ENCODE results near the gene LIFR. TPM values are rescaled to one million over a fixed set of nuclear protein-coding genes. Genes with fewer than 3 reads are reported as not detected.

The LIFR gene
- total RNA-seq, 1 experiment from 2014 or later: 91.3 TPM

- CTCF ChIA-PET: interaction anchor here (0.6 kb wide), 1 partner anchor 15 kb away, joined by 7 read pairs; no protein-coding TSS in a partner anchor
- DNase-seq (ENCODE audit: low read depth, low spot score) (no peak), ATAC-seq (peak; percentile 9; the same call in 1 of the 2 replicates)
- Histone ChIP-seq H3K27me3 (ENCODE audit: control insufficient read depth, insufficient read depth, low read length) (no peaks in the 10 kb centered on the region), H3K36me3 (ENCODE audit: control insufficient read depth, insufficient read depth, low read length) (no peaks in the 10 kb centered on the region), H3K4me3 (ENCODE audit: low read depth in 2 of 2, low read length in 2 of 2) (0 out of 4 replicates have a peak overlapping the region, but pooled peaks of 1 of the 2 experiments have one; percentile 1), H3K27ac (ENCODE audit: low read length) (peak overlapping the region; percentile 54; the same call in 1 of the 2 replicates), H3K9me3 (ENCODE audit: control insufficient read depth, insufficient read depth, low read depth, low read length) (no peaks in the 10 kb centered on the region), H3K4me1 (ENCODE audit: control insufficient read depth, insufficient read depth, low read length) (peaks cover 50% of the 10 kb centered on the region)
- BruUV-seq (replicated peaks): no TSS peak
- POLR2A ChIA-PET: no interaction called here
- in situ Hi-C loops (cut with HindIII; ENCODE audit: low pct_unique_long_range_greater_than_20kb, low sequenced_read_pairs) (no loop called here), intact Hi-C loops (cut with micrococcal nuclease; ENCODE audit: unreplicated experiment) (no loop called here)
- TF ChIP-seq POLR2AphosphoS5 (IDR thresholded peaks at IDR 0.05; ENCODE audit: low read depth, low read length) (no peak), TCF7L2 (IDR thresholded peaks at IDR 0.05; ENCODE audit: low read depth, low read length) (peak; percentile 3; the same call in 1 of the 2 replicates)
These were observed 38.8 kb upstream of the LIFR start for GRCh38 chr5:38595132-38595745.

DNA sequence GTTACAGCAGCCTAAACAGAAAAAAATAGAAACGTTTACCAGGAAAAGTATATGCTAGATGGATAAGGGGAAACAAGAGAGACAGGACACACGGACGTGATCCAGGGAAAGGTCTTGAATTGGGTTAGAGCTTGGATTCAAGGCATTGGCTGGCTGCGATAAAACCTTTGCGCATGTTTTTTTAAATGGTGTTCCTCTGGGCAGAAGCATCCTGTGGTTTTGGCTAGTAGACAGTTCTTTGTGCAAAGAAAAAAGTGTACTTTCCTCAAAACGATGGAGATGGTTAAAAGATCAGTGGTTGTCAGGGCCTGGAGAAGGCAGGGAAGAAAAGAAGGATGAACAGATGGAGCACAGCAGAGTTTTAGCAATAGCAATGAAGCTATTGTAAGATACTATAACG is 37.5 kb upstream of the LIFR start:
- CTCF ChIA-PET: interaction anchor here (0.5 kb wide), 1 partner anchor 235 kb away, joined by 3 read pairs; no protein-coding TSS in a partner anchor
- Histone ChIP-seq H3K4me1 (ENCODE audit: control insufficient read depth, insufficient read depth, low read length) (peaks cover 40% of the 10 kb centered on the region), H3K36me3 (ENCODE audit: control insufficient read depth, insufficient read depth, low read length) (no peaks in the 10 kb centered on the region), H3K27me3 (ENCODE audit: control insufficient read depth, insufficient read depth, low read length) (no peaks in the 10 kb centered on the region), H3K9me3 (ENCODE audit: control insufficient read depth, insufficient read depth, low read depth, low read length) (no peaks in the 10 kb centered on the region), H3K4me3 (ENCODE audit: low read depth in 2 of 2, low read length in 2 of 2) (no peak overlapping the region), H3K27ac (ENCODE audit: low read length) (no peak overlapping the region)
- intact Hi-C loops (cut with micrococcal nuclease; ENCODE audit: unreplicated experiment): no loop called here
- DNase-seq (ENCODE audit: low read depth, low spot score) (no peak), ATAC-seq (no peak)
- in situ Hi-C loops (cut with HindIII; ENCODE audit: low pct_unique_long_range_greater_than_20kb, low sequenced_read_pairs): no loop called here
- POLR2A ChIA-PET: no interaction called here
- BruUV-seq (replicated peaks): no TSS peak
- TF ChIP-seq SIN3A (IDR thresholded peaks at IDR 0.05; ENCODE audit: borderline replicate concordance, insufficient read depth, low read depth, low read length): no peak
- TF ChIP-seq TCF7L2 (IDR thresholded peaks at IDR 0.05; ENCODE audit: low read depth, low read length): no peak
- no peak for TF ChIP-seq POLR2AphosphoS5 (IDR thresholded peaks at IDR 0.05; ENCODE audit: low read depth, low read length)
- TF ChIP-seq REST (IDR thresholded peaks at IDR 0.05; ENCODE audit: insufficient read depth in 1 of 2, low read depth in 2 of 2, low read length in 1 of 2): no peak
- TF ChIP-seq, protein P1, sequence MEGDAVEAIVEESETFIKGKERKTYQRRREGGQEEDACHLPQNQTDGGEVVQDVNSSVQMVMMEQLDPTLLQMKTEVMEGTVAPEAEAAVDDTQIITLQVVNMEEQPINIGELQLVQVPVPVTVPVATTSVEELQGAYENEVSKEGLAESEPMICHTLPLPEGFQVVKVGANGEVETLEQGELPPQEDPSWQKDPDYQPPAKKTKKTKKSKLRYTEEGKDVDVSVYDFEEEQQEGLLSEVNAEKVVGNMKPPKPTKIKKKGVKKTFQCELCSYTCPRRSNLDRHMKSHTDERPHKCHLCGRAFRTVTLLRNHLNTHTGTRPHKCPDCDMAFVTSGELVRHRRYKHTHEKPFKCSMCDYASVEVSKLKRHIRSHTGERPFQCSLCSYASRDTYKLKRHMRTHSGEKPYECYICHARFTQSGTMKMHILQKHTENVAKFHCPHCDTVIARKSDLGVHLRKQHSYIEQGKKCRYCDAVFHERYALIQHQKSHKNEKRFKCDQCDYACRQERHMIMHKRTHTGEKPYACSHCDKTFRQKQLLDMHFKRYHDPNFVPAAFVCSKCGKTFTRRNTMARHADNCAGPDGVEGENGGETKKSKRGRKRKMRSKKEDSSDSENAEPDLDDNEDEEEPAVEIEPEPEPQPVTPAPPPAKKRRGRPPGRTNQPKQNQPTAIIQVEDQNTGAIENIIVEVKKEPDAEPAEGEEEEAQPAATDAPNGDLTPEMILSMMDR (IDR thresholded peaks at IDR 0.05): no peak

DNA sequence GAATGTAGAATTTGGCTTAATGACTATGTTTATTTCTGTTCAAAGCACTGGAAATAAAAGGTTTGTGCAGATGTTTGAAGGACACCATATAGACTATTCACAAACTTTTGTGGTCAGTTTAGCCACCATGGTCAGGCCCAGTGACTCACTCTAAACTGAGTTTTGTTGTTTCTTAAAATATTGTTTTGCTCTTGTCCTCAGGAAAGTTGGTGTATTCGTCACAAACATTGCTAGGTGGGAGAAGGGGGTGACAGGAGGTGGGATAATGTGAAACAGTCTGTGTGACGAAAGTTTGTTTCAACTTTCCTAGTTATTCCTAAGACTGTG is 35.0 kb upstream of the LIFR start:
- Histone ChIP-seq H3K27me3 (ENCODE audit: control insufficient read depth, insufficient read depth, low read length) (no peaks in the 10 kb centered on the region), H3K36me3 (ENCODE audit: control insufficient read depth, insufficient read depth, low read length) (no peaks in the 10 kb centered on the region), H3K9me3 (ENCODE audit: control insufficient read depth, insufficient read depth, low read depth, low read length) (no peaks in the 10 kb centered on the region), H3K27ac (ENCODE audit: low read length) (peak overlapping the region; percentile 51; the same call in 1 of the 2 replicates), H3K4me1 (ENCODE audit: control insufficient read depth, insufficient read depth, low read length) (peaks cover 15% of the 10 kb centered on the region), H3K4me3 (ENCODE audit: low read depth in 2 of 2, low read length in 2 of 2) (no peak overlapping the region)
- POLR2A ChIA-PET: no interaction called here
- CTCF ChIA-PET: no interaction called here
- ATAC-seq: no peak
- intact Hi-C loops (cut with micrococcal nuclease; ENCODE audit: unreplicated experiment) (no loop called here), in situ Hi-C loops (cut with HindIII; ENCODE audit: low pct_unique_long_range_greater_than_20kb, low sequenced_read_pairs) (no loop called here)
- DNase-seq (ENCODE audit: low read depth, low spot score): no peak
- BruUV-seq (replicated peaks): no TSS peak
- no peak for TF ChIP-seq TCF7L2 (IDR thresholded peaks at IDR 0.05; ENCODE audit: low read depth, low read length)
- no peak for TF ChIP-seq POLR2AphosphoS5 (IDR thresholded peaks at IDR 0.05; ENCODE audit: low read depth, low read length)
- TF ChIP-seq SIN3A (IDR thresholded peaks at IDR 0.05; ENCODE audit: borderline replicate concordance, insufficient read depth, low read depth, low read length): no peak
- TF ChIP-seq REST (IDR thresholded peaks at IDR 0.05; ENCODE audit: insufficient read depth in 1 of 2, low read depth in 2 of 2, low read length in 1 of 2): no peak
- TF ChIP-seq, protein P1 (IDR thresholded peaks at IDR 0.05): no peak
